DMS53 (cell line): ENCODE data around the gene TRAT1.
"Not testable (repeated sequence)": the region's sequence is repeated elsewhere in the genome, so short reads cannot be mapped to it uniquely, and the experiment has no call there.

ENCODE experiments used
- DNase-seq: peaks from one replicate; lab custom pipeline; 2025; lab: John Stamatoyannopoulos, UW

The TRAT1 gene, protein sequence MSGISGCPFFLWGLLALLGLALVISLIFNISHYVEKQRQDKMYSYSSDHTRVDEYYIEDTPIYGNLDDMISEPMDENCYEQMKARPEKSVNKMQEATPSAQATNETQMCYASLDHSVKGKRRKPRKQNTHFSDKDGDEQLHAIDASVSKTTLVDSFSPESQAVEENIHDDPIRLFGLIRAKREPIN

DNA sequence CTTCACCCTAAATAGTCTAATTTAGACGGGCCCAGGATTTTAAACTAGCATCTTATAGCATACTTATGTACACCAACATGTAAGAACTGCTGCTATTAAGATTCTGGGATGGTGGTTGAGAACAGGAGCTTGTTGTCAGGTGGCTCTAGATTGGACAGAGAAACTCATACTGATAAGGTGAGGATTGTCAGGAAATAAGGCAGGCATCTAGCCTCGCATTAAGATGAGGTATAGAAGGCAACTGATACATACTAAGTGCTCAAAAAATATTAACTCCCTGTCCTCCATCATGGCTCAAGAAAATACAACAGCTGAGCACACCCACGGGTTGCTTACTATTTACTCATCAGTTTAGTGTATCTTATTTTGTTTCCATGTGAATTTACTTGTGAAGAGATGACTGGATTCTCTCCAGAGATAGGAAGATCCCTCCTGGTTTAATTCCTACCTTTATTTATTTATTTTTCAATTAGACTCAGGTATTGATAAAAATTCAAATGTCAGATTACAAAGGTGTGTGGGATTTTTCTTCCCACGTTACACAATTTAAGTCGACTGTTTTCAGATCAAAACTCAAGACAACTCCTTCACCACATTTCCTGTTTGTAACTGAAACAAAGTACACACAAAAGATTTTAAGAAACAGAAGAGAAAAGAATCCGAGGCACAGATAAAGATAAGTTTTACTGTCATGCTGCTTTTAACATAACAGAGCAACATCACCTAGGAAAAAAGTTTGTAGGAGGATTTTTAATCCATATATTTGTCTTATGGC lies at the start of gene TRAT1:
Gene TRAT1, plus strand, starts transcription at position 664 of the 775 bp plus-strand sequence. CDS start 142 bp downstream, outside the sequence.
- peak; percentile 11 for DNase-seq

DNA sequence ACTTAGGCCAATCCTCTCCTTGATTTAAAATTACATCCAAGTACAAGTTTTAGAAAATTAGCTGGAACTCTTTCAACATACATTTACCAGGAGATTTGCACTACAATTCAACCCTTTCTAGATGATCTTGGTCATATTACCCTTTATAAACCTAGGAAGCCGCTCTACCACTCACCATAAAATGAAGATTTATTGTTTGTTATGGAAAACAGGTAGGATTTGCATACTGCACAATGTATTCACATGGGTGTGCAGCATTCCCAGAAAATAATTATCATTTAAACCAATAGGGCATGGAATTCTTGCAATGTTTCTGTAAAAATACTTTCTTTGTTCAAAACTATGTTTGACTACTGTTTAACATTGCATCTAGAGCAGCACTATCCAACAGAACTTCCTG lies 46.9 kb upstream of the TRAT1 start:
- DNase-seq, result no peak

DNA sequence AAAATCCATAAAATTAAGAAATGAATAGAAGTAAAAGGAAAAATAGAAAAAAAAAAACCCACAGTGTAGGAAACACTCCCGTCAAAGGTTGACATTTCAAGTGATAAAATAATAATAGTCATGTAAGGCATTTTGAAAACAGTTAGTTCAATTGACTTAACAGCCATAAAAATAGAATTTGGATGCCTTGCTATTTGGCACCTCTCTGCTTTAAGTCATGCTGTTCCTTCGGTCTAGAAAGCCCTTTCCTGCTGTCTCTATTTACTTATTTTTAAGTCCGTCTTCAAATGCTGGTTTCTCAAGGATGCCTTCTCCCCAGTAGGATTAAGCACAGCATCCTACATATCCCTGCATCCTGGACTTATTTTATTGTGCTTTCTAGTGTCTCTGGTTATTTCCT lies 43.1 kb upstream of the TRAT1 start:
- no peak for DNase-seq

DNA sequence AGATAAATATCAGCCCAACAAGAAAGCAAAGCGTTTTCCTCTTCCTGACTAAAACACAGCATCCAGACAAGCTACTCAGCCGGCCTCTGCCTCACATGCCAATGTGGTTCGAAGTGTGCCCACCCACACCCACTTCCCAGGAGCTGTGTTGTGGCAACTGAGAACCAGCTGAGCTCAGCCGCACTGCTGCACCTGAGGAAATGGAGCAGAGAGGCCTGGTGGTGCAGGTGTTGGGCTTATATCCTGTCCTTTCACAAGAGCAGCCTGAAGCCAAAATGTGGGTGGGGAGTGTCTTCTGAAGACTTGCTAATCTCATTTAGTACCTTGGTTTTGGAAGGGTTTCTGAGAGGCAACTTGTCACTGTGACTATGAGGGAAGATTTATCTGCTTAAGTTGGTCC lies 42.4 kb upstream of the TRAT1 start:
- DNase-seq, result no peak

DNA sequence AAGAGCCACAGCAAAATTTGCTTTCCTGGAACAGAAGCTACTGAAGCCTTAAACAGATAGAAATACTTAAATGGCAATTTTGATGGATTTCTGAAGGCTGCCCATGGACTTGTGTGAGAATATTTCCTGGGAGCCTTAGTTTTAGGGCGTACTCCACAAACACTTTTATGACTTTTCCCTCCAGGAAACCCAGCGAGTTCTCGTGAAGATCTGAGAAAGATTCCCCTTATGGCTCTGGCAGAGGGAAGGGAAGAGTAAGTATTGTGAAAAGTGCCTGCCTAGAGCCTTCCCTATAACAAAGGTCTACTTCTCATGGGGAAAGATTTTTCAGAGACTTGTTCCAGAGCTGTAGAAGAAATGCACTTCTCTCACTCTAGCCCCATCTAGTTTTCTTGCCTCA lies 31.1 kb upstream of the TRAT1 start:
- DNase-seq, result no peak

DNA sequence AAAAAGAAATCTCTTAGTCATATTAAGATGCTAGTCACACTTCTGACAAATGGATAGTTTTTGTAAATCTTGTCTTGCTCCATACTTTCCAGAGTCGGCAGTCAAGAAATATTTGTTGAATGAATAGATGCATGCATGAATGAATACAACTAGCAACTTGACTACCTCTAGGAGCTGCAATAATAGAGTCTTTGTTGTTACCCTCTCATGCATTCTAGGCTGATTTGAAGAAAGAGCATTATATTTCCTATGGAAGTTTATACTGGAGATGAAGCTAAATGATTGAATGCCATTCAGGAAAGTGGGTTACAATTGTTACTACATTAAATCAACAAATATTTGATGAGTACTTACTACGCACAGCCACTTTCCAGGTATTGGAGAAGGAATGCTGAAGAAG lies 18.1 kb upstream of the TRAT1 start:
- DNase-seq, result no peak

DNA sequence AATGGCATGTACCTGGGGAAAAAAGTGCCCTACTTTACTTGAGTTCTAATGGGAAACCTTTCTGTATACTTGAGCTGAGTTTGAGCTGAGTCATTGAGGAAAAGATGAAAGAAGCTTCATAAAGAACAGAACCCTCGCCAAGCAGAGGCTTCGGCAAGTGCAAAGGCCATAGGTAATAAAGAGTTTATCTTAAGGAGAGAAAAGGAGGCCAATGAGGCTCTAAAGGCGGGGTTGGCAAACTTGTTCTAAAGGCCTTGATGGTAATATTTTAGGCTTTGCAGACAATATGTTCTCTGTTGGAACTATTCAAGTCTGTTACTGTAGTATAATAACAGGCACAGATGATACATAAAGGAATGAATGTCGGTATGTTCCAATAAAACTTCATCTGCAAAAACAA lies 17.6 kb upstream of the TRAT1 start:
- no peak for DNase-seq

DNA sequence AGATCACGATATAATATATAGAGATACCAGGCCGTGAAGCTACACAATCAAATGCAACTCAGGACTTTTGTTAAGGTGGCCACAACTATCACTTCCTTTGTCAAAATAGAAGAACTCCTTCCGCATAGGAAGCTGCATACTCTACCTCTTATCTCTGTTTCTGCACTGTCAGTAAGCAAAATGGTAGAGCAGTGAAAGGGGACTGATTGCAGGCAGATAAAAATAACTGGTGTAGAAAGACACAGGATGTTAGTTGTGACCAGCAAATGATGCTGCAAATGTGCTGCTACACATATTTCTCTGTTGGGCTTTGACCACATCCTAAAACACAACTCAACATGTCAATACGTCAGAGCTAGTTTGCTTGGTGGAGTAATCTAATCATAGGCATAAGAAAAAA lies 16.3 kb upstream of the TRAT1 start:
- no peak for DNase-seq

DNA sequence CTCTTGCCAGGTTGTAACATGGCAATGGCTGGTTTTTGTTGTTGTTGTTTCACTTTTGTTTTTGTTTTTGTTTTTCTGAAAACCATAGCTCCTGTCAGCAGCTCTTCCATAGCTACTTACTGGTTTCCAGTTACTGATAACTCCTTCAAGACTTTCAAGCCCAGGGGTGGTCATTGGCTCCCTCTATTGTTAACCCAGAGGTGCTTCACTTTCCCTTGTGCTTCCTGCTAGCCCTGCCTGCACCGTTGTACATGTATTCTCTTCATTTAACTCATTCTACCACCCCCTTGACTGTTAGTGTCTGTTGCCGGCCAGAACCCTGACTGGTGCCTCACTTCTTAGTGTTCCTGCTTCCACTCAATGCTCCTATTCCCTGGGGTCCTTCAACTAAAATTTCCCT lies 4.2 kb upstream of the TRAT1 start:
- peak; percentile 72 for DNase-seq

DNA sequence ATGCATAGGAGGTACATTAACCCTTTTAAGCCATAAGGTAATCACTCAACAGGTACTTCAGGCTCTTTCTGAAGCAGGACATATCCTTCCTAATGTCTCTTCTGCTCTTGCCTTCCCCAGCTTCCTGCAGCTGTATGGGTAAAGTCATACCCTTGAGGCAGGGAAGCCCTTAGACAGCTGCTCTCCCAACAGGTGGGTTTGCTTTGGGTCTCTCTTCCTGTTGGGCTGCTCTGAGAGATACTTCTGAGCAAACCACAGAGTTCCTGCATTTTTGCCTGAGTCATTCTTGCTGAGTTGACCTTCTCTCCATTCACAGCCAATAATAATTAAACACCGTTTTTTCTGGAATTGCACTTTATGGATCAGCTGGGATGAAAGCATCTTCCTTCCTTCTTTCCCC lies 2.0 kb upstream of the TRAT1 start:
- peak; percentile 90 for DNase-seq

DNA sequence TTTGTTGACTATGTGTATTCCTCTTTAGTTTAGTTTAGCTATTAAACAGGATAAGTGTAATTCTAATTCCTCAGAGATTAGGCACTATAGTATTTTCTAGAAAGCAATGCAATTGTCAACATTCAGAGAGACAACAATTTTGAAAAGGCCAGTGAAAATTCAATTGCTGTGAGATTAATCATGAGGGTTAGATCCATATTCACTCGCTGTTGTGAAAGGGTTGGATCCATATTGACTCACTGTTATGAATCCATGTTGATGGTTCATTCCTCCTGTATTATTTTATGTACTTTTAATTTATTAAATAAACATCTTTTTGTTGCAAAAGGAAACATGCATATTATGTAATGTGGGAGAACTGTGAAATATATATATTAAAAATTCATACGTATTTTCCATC lies 641 bp downstream of the TRAT1 start:
- DNase-seq, result no peak

DNA sequence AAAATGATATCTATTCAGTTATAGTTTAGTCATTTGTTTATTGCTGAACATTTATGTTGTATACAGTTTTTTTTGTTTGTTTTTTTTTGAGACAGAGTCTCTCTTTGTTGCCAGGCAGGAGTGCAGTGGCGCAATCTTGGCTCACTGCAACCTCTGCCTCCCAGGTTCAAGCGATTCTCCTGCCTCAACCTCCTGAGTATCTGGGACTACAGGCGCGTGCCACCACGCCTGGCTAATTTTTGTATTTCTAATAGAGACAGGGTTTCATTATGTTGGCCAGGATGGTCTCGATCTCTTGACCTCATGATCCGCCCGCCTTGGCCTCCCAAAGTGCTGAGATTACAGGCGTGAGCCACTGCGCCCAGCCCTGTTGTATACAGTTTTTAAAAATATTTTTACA lies 1.2 kb downstream of the TRAT1 start:
- not testable (repeated sequence) for DNase-seq

DNA sequence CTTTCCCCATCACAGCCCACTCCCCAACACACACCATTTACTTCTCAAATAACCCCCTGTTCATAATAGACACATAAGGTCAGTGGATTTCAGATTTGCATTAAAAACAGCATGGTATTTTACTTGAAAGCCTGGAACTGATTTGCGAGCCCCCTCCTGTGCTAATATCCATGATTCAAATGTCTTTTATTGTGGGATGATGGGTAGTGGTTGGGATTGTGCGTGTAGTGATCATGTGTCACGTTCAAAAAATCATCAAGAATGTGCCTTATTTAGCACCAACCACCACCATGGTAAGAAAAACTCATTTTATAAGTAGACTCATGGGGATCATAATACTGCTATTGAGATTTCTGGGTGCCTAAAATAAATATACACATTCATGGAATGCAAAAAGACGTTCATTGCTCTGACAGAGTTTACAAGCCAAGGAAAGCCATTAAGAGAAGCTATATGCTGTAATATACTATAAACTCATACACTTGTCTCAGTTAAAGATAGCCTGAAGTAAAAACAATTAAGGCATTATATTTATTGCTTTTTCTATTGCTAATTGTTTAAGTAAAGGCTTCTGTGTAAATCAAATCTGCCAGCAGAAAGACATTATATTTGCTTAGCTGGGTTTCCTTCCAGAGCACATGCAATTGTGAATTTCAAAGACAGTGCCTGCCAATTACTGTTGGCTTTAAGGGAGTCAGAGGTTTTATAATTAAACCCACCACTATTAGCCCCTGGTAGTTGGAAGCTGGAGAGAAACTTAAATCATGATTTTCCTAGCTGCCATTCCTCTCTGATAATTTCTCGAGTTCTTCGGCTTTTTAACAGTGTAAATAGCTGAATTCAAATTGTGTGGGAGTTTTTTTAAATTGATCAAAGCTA lies 4.0 kb downstream of the TRAT1 start:
- DNase-seq, result no peak

DNA sequence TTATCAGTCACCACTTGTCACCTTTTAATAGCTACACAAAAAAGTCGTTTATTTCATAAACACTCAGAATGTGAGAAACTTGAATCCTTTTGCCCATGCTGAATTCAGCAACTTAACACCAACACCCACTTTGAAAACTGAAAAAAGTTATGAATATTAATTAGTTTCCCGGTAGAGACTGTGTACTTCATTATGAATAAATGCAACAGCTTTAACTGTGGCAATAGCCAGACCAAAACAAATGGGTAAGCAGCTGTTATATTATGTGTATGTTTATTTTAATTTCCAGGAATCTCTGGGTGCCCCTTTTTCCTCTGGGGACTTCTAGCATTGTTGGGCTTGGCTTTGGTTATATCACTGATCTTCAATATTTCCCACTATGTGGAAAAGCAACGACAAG lies 7.8 kb downstream of the TRAT1 start:
- no peak for DNase-seq

DNA sequence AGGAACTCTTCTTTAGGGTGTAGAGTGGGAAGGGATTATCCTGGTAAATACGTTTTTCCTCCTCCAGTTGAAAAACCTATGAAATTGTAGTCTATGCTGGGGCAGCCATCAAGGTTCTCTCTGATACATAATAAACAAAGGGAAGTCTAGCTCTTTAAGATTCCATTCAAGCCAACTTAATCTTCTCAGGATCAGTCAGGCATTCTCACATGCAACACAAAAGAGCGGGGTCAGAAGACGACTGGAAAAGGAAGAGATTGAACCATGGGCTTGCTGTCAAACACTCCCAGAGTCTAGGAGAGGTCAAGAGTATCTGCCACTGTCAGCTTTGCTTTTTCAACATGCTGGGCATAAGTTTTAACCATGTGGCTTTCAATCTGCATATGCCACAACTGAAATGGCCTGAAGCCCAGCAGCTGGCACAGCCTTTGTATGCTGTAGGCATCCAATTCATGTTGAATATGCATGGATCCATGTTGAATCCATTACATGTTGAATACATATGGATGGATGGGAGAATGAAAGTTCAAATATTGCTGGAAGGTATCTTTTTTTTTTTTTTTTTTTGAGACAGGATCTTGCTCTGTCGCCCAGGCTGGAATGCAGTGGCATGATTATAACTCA lies 8.5 kb downstream of the TRAT1 start:
- no peak for DNase-seq

DNA sequence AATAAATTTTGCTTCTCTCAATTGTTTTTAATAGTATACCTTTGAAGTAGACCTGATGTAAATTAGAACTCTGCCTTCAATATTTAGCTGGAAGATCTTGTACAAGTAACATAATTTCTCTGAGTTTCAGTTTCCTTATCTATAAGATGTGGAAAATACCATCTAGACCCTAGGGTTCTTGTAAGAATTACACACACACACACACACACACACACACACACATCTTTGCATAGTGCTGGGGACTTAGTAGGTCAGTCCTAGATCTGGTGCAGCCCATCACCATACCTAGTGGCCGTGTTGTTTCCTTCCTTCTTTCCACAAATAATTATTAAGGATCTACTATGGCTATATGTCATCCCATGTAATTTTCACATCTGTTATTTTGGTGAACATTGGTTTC lies 11.0 kb downstream of the TRAT1 start:
- DNase-seq, result no peak

DNA sequence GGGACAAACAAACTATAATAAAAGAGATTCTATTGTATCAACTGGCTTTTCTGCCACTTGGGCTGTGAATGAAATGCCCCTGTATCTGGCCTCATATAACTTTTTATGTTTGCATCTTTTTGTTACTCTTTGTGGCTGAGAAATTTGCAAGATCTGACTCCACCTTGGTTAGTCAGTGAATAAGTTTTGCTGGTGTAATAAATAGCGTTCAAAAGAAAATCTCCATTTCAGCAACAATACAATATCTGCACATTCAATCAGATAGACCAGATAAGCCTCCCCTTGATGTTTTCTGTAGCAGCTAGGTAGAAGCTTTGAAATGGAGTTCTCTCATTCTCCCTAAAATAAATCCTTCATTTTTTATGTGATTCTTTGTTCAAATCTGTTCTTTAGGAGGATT lies 12.0 kb downstream of the TRAT1 start:
- DNase-seq, result no peak

DNA sequence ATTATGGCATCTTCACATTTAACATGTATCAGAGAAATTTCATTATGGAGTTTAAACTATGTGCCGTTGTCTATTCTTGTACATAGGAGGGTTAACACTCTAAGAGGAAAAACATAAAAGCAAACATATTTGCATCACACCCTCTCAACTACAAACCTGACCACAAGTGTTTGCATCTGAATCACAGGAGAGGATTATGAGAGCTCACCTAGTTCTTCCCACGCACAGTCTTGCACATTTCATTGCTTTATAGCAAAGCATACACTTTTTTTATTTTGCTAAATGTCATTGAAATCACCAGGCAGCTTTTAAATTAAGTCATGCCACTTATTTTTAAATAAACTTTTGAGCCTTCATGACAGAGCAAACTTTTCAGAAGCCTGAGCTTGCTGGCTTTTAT lies 12.5 kb downstream of the TRAT1 start:
- DNase-seq, result peak; percentile 70

DNA sequence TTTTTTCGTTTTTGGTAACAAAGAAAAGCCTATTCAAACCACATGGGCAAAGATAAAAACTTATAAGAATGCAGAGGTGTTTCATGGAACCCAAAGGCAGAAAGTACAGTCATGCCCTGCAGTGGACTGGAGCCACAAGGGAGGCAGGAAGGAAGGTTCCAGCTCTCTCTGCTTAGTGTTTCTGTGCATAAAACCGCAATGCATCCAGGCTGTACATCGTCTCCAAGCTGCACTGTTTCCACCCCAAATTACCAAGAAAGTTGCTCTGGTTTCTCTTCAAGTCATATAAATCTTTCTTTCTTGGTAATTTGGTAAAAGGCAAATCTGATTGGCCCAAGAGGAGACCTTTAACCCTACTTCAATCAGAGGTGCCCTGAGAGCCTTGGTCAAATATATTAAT lies 15.8 kb downstream of the TRAT1 start:
- DNase-seq, result no peak

DNA sequence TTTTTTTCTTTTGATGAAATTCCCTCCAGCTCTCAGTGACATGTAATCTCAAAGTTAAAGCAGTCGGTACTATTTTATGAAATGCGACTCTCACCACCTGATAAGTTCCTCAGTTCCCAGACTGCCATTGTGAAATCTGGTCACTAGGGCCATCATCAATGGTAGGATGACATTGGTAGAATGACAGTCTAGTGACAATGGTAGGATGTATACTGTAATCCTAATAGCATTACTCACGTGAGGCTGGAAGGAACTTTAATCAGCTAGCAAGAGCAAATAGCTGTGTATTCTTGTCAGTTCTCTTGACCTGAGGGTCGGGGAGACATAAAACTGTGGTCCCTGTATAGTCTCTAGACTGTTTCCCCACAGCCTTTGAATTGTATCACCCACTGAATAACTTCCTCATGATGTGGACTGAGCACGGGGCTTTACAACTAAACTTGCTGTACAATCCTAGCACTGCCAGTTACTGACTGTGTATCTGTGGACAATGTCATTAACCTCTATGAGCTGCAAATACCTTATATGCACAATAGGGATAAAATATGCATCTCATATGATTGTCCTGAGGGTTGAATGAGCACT lies 23.2 kb downstream of the TRAT1 start:
- peak; percentile 59 for DNase-seq

DNA sequence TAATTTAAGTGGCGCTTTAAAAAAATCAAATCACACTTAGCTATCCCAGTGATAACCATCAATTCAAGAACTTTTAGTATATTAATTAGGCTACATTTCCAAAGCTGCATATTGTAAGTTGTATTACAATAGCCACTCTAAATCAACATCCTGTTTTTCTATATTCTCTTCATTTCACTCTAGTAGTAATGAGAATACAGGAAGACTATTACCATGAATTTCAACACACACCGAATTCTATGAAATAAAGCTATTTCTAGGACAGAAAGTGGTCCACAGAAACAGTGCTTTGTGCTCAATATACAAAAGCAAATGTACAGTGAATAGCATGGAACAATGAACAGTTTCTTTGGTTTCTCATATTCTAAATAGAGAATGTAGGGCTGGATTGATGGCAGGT lies 24.6 kb downstream of the TRAT1 start:
- no peak for DNase-seq

DNA sequence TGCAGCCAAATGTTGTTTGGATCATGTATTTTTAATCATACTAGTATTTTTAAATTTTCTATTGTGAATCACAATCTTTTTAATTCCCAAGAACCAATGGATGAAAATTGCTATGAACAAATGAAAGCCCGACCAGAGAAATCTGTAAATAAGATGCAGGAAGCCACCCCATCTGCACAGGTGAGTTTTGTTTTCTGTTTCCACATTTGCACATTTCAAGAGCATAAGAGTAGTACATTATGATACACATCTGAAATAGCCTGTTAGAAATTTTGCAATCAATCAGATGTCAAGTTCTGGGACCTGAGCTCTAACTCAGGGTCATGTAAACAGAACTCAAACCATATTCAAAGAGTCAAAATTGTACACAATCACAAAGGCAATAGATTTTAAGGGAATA lies 26.5 kb downstream of the TRAT1 start:
- DNase-seq, result no peak
